ENCODE data around the gene RASGRF1.

The RASGRF1 gene

DNA sequence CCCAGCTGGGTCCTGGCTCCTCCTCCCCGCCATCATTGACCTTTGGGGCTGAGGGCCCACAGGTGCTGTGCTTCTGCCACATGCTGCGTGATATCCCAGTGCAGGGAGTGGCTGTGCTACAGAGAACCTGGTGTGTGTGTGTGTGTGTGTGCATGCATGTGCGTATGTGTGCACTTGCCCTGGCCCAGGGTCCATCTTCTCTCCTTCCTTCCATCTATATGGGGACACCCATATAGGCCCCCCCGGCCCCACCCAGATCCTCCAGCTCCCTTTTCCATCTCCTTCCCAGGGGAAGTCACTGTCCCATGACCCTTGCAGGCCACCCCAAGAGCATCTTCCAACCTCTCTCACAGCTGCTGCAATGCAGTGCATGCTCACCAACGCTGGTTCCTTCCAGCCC is 12.6 kb downstream of the RASGRF1 start:
- no peak for DNase-seq (ENCODE audit: low spot score)
- TF ChIP-seq, protein P1, sequence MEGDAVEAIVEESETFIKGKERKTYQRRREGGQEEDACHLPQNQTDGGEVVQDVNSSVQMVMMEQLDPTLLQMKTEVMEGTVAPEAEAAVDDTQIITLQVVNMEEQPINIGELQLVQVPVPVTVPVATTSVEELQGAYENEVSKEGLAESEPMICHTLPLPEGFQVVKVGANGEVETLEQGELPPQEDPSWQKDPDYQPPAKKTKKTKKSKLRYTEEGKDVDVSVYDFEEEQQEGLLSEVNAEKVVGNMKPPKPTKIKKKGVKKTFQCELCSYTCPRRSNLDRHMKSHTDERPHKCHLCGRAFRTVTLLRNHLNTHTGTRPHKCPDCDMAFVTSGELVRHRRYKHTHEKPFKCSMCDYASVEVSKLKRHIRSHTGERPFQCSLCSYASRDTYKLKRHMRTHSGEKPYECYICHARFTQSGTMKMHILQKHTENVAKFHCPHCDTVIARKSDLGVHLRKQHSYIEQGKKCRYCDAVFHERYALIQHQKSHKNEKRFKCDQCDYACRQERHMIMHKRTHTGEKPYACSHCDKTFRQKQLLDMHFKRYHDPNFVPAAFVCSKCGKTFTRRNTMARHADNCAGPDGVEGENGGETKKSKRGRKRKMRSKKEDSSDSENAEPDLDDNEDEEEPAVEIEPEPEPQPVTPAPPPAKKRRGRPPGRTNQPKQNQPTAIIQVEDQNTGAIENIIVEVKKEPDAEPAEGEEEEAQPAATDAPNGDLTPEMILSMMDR (IDR thresholded peaks at IDR 0.05; ENCODE audit: extremely low read depth, missing control alignments), result no peak

DNA sequence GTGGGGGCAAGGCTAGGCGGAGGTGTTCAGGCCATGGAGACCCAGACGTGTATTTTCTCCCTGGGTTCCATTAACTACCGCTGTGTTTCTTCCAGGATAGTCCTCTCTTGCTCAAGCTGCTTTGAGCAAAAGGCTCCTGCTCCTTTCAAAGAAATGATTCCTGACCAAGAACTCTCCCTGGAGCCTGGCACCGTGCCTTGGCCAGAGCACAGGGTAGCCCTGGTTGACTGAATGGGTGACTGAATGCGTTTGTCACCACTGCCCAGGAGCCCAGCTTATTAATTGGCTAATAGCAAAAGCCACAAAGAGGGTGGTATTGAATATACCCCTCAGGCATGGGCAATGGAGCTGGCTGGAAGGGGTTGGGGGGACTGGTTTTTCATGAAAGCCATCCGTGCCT is 13.9 kb downstream of the RASGRF1 start:
- DNase-seq (ENCODE audit: low spot score), result no peak
- TF ChIP-seq, protein P1 (IDR thresholded peaks at IDR 0.05; ENCODE audit: extremely low read depth, missing control alignments), result no peak

DNA sequence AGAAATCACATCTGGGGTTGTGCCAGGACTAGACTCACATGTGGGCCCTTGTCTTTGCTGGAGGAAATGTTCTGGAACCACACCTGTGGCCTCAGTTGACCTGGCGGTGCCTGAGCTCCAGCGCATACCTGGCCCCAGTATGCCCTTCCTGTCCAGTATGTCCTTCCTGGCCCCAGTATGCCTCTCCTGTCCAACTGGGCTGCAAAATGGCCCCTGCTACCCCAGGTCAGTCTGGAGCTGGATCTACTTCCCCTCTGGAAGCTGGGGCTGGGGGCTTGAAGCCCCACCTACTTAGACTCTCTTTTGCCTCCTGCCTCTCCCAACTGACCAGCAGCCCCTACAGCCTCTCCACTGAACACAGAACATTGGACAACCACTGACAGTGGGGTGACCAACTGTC is 15.3 kb downstream of the RASGRF1 start:
- TF ChIP-seq, protein P1 (IDR thresholded peaks at IDR 0.05; ENCODE audit: extremely low read depth, missing control alignments), result no peak

DNA sequence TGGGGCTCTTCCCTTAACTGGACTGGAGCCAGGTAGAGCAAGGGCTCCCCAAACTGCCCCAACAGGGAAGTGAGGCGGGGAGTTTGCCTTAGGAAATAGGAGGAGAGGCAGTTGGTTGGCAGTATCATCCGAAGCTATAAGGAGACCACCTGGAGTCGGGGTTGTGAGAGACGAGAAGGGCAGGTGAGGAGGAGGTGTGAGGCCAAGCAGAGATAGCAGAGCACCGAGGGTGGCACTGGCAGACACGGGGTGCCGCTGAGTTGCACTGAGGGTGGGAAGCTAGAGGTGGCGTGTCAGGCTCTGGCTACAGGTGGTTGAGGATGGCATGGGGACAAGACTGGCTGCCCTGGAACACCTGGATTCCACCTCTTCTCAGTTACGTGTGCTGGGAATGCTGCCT is 17.2 kb downstream of the RASGRF1 start:
- TF ChIP-seq, protein P1 (IDR thresholded peaks at IDR 0.05; ENCODE audit: extremely low read depth, missing control alignments), result no peak
- no peak for DNase-seq (ENCODE audit: low spot score)

More for the DNA sequence above, 15.3 kb downstream of the RASGRF1 start:
- no peak for DNase-seq (ENCODE audit: low spot score)

DNA sequence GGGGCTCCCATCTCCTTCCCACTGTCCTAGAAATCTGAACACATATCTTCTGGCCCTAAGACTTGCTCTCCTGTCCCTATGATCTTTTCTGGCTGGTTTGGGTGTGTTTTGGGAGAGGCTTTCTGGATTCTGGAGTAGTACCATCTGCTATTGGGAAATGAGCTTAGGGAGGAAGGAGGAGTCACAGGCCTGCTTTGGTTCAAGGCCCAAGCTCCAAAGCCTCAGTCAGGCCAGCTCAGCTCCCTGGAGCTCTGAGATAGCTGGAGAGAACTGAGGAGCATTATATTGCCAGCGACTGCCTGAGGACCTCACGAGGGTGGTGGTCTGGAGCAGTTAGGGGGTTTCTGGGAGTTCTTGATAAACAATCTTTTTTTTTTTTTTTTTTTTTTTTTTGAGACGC is 18.7 kb downstream of the RASGRF1 start:
- TF ChIP-seq, protein P1 (IDR thresholded peaks at IDR 0.05; ENCODE audit: extremely low read depth, missing control alignments), result no peak
- no peak for DNase-seq (ENCODE audit: low spot score)

DNA sequence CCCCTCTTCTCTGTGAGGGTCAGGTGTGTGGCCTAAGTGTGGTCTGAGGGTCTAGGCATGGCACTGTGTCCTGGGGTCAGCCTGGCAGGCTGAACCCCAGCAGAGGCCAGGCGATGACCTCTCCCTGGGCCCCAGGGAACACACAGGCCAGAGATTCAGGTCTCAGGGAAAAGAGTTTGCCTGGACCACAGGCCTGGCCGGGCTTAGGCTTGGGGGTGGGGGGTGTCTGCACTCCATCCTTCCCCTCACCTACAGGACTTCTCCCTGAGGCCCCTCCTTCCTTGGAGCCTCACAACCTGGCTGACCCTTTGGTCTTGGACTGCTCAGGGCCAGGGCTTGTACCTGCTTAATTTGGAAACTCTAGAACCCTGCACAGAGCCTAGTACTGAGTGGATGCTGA is 21.8 kb downstream of the RASGRF1 start:
- no peak for DNase-seq (ENCODE audit: low spot score)
- TF ChIP-seq, protein P1 (IDR thresholded peaks at IDR 0.05; ENCODE audit: extremely low read depth, missing control alignments), result no peak

DNA sequence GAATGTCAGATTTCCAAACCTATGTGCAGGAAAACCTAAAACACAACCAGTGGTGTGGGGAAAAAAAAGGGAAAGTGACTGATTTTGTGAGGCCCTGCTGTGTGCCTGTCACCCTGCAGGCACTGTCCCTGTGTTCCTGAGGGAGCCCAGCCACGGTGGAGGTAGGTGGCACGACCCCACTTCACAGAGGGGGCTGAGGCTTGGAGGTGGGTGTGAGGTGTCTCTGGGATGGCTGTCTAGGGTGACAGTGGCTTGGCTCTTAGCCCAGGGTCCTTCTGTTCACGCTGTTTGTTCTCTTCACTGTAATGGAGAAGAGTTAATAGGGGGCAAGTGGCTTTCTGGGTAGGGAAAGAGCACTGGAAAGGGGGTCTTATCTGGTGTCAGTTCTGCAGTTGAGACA is 22.6 kb downstream of the RASGRF1 start:
- TF ChIP-seq, protein P1 (IDR thresholded peaks at IDR 0.05; ENCODE audit: extremely low read depth, missing control alignments), result no peak
- no peak for DNase-seq (ENCODE audit: low spot score)
